Panc1 (cell line): Measurements from ENCODE around the gene JKAMP.

Experiments used
- CTCF ChIP-seq: fragments of 450-650 bp; IDR thresholded peaks from 2 replicates; pipeline ENCODE4 v1.5.1; 2017; ENCODE audit warnings: mild to moderate bottlenecking
- POLR2AphosphoS5 ChIP-seq: IDR thresholded peaks from 2 replicates; pipeline ENCODE4 v1.6.1; 2012; ENCODE audit warnings: mild to moderate bottlenecking, low read depth, low read length, moderate library complexity
- TCF7L2 ChIP-seq: IDR thresholded peaks from 2 replicates; pipeline ENCODE4 v1.6.1; 2011; ENCODE audit warnings: mild to moderate bottlenecking, low read depth, low read length, inconsistent platforms
- TF ChIP-seq, protein P1 (sequence below), 2 experiments: IDR thresholded peaks; 2 replicates each; pipeline ENCODE4 v1.6.1; 2011 to 2012; ENCODE audit warnings: low read depth in 2 of 2, control low read depth in 1 of 2, low read length in 1 of 2, mild to moderate bottlenecking in 1 of 2, moderate library complexity in 1 of 2; ENCODE audit not compliant: insufficient read depth in 1 of 2

DNA sequence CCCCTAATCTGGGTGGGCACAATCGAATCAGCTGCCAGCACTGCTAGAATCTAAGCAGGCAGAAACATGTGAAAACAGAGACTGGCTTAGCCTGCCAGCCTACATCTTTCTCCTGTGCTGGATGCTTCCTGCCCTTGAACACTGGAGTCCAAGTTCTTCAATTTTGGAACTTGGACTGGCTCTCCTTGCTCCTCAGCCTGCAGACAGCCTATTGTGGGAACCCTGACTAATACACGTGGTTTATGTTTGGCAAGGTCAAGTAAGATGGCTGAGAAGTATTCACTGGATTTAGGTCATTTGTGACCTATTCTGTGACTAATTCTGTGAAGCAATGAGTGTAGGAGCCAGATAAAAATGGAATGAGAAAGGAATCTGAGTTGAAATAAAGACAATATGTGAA is 30.2 kb upstream of the JKAMP start:
- TF ChIP-seq POLR2AphosphoS5 (no peak), CTCF (no peak), TCF7L2 (no peak)
- TF ChIP-seq, protein P1, sequence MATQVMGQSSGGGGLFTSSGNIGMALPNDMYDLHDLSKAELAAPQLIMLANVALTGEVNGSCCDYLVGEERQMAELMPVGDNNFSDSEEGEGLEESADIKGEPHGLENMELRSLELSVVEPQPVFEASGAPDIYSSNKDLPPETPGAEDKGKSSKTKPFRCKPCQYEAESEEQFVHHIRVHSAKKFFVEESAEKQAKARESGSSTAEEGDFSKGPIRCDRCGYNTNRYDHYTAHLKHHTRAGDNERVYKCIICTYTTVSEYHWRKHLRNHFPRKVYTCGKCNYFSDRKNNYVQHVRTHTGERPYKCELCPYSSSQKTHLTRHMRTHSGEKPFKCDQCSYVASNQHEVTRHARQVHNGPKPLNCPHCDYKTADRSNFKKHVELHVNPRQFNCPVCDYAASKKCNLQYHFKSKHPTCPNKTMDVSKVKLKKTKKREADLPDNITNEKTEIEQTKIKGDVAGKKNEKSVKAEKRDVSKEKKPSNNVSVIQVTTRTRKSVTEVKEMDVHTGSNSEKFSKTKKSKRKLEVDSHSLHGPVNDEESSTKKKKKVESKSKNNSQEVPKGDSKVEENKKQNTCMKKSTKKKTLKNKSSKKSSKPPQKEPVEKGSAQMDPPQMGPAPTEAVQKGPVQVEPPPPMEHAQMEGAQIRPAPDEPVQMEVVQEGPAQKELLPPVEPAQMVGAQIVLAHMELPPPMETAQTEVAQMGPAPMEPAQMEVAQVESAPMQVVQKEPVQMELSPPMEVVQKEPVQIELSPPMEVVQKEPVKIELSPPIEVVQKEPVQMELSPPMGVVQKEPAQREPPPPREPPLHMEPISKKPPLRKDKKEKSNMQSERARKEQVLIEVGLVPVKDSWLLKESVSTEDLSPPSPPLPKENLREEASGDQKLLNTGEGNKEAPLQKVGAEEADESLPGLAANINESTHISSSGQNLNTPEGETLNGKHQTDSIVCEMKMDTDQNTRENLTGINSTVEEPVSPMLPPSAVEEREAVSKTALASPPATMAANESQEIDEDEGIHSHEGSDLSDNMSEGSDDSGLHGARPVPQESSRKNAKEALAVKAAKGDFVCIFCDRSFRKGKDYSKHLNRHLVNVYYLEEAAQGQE (IDR thresholded peaks at IDR 0.05; ENCODE audit: insufficient read depth in 1 of 2, low read depth in 2 of 2, low read length in 1 of 2), result no peak
